Measurements from ENCODE around the gene KCNAB2.

GRCh38 chr1:6113745-6114144 lies 68.1 kb downstream of the KCNAB2 start:
- TF ChIP-seq, protein P1, sequence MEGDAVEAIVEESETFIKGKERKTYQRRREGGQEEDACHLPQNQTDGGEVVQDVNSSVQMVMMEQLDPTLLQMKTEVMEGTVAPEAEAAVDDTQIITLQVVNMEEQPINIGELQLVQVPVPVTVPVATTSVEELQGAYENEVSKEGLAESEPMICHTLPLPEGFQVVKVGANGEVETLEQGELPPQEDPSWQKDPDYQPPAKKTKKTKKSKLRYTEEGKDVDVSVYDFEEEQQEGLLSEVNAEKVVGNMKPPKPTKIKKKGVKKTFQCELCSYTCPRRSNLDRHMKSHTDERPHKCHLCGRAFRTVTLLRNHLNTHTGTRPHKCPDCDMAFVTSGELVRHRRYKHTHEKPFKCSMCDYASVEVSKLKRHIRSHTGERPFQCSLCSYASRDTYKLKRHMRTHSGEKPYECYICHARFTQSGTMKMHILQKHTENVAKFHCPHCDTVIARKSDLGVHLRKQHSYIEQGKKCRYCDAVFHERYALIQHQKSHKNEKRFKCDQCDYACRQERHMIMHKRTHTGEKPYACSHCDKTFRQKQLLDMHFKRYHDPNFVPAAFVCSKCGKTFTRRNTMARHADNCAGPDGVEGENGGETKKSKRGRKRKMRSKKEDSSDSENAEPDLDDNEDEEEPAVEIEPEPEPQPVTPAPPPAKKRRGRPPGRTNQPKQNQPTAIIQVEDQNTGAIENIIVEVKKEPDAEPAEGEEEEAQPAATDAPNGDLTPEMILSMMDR (conservative IDR thresholded peaks at IDR 0.05; ENCODE audit: low read length): no peak
- TF ChIP-seq EZH2phosphoT487 (IDR thresholded peaks at IDR 0.05; ENCODE audit: borderline replicate concordance): no peak
